H1 (cell line): ENCODE results near the gene ASB7. TPM values are rescaled to one million over a fixed set of nuclear protein-coding genes. Genes with fewer than 3 reads are reported as not detected.

Experiments
- CTCF ChIA-PET: fragments of 300-600 bp; sonication (Branson Sonifier 250); formaldehyde crosslinking; loops from one replicate; lab custom pipeline; 2021; ENCODE audit not compliant: partially characterized antibody; lab: Charles Lee
- POLR2A ChIA-PET: fragments of 300-600 bp; sonication (Branson Sonifier 250); formaldehyde crosslinking; loops from one replicate; lab custom pipeline; 2021; ENCODE audit warnings: inconsistent platforms; ENCODE audit not compliant: partially characterized antibody; lab: Charles Lee
- DNase-seq, 2 experiments: peaks; one replicate each; pipeline versions ENCODE4 v3.0.0 to v3.0.0-alpha.2; 2010 to 2022; ENCODE audit warnings: low spot score in 2 of 2, low read depth in 1 of 2, mixed read lengths in 1 of 2
- FAIRE-seq: peaks from 2 replicates; lab custom pipeline; 2011; peaks lifted over from hg19 to GRCh38; lab: Jason Lieb, UNC
- H2AFZ ChIP-seq: 2 replicates; pipeline ENCODE4 v1.8.1; 2012; ENCODE audit warnings: low read length, inconsistent platforms
- H2AK5ac ChIP-seq: 2 replicates; pipeline ENCODE4 v1.6.1; 2013; ENCODE audit warnings: low read depth, low read length
- H2BK120ac ChIP-seq: replicated peaks from 2 replicates; pipeline ENCODE3; 2013; ENCODE audit warnings: low read depth, low read length, inconsistent platforms
- H2BK12ac ChIP-seq: 2 replicates; pipeline ENCODE4 v1.6.1; 2013; ENCODE audit warnings: low read depth, low read length
- H2BK15ac ChIP-seq: 2 replicates; pipeline ENCODE4 v1.6.1; 2013; ENCODE audit warnings: low read length
- H2BK20ac ChIP-seq: 2 replicates; pipeline ENCODE4 v1.6.1; 2013; ENCODE audit warnings: low read length
- H2BK5ac ChIP-seq: 2 replicates; pipeline ENCODE4 v1.6.1; 2013; ENCODE audit warnings: low read depth, low read length
- H3K14ac ChIP-seq: 2 replicates; pipeline ENCODE4 v1.6.1; 2013; ENCODE audit warnings: inconsistent platforms; ENCODE audit not compliant: insufficient read length
- H3K18ac ChIP-seq: 2 replicates; pipeline ENCODE4 v1.6.1; 2013; ENCODE audit warnings: low read length; ENCODE audit errors: extremely low read depth
- H3K23ac ChIP-seq: 2 replicates; pipeline ENCODE4 v1.6.1; 2013; ENCODE audit warnings: inconsistent platforms; ENCODE audit not compliant: insufficient read length
- H3K23me2 ChIP-seq: 2 replicates; pipeline ENCODE4 v1.6.1; 2013; ENCODE audit warnings: low read depth, low read length
- H3K27ac ChIP-seq: 2 replicates; pipeline ENCODE4 v1.6.1; 2011; ENCODE audit warnings: low read depth, low read length, inconsistent platforms
- H3K27me3 ChIP-seq, 4 experiments: replicated peaks in 1 of 4; 1 replicate in 1 of 4; 2 replicates in 3 of 4; pipeline versions ENCODE4 v1.6.1 to v1.8.1; 2011 to 2013; ENCODE audit warnings: low read length in 3 of 4, mild to moderate bottlenecking in 3 of 4, inconsistent platforms in 2 of 4, mixed read lengths in 2 of 4, moderate library complexity in 1 of 4; ENCODE audit not compliant: control insufficient read depth in 3 of 4, insufficient read depth in 3 of 4; ENCODE audit errors: extremely low read depth in 1 of 4
- H3K36me3 ChIP-seq, 4 experiments: 2 replicates each; pipeline versions ENCODE4 v1.6.1 to v1.8.1; 2011 to 2013; ENCODE audit warnings: mild to moderate bottlenecking in 4 of 4, low read length in 3 of 4, moderate library complexity in 2 of 4, control low read depth in 1 of 4, inconsistent platforms in 1 of 4; ENCODE audit not compliant: insufficient read depth in 4 of 4, control insufficient read depth in 2 of 4
- H3K4ac ChIP-seq: replicated peaks from 2 replicates; pipeline ENCODE3; 2013; ENCODE audit warnings: low read length, low read depth, mixed read lengths, inconsistent platforms; ENCODE audit not compliant: insufficient read length
- H3K4me1 ChIP-seq, 4 experiments: replicated peaks in 1 of 4; 1 replicate in 1 of 4; 2 replicates in 3 of 4; pipeline versions ENCODE4 v1.6.1 to v1.8.1; 2011 to 2013; ENCODE audit warnings: low read length in 3 of 4, inconsistent platforms in 2 of 4, mixed read lengths in 1 of 4; ENCODE audit not compliant: insufficient read depth in 4 of 4, control insufficient read depth in 3 of 4
- H3K4me2 ChIP-seq, 2 experiments: 2 replicates each; pipeline versions ENCODE4 v1.6.1 to v1.8.1; 2011 to 2013; ENCODE audit warnings: low read depth in 2 of 2, low read length in 2 of 2, control low read depth in 1 of 2, inconsistent platforms in 1 of 2, mild to moderate bottlenecking in 1 of 2; ENCODE audit not compliant: insufficient read depth in 1 of 2
- H3K4me3 ChIP-seq, 4 experiments: fragments of 200-600, 300-600 bp in 1 of 4; sonication (generic), shearing (Covaris generic), sonication (Bioruptor Twin) in 1 of 4; 2 replicates each; pipeline versions ENCODE4 v1.5.1 to v1.8.1; 2011 to 2016; ENCODE audit warnings: low read length in 4 of 4, low read depth in 3 of 4, control low read depth in 2 of 4, inconsistent platforms in 2 of 4, mild to moderate bottlenecking in 2 of 4, mixed read lengths in 1 of 4, moderate library complexity in 1 of 4; ENCODE audit not compliant: insufficient read depth in 2 of 4; ENCODE audit errors: extremely low read depth in 1 of 4
- H3K56ac ChIP-seq: replicated peaks from 2 replicates; pipeline ENCODE3; 2013; ENCODE audit warnings: low read depth, mild to moderate bottlenecking, mixed read lengths, low read length, inconsistent platforms; ENCODE audit not compliant: insufficient read length
- H3K79me1 ChIP-seq: 2 replicates; pipeline ENCODE4 v1.6.1; 2013; ENCODE audit warnings: low read depth, low read length, control low read depth
- H3K79me2 ChIP-seq, 2 experiments: 2 replicates each; pipeline versions ENCODE4 v1.6.1 to v1.8.1; 2012 to 2013; ENCODE audit warnings: low read length in 2 of 2, mild to moderate bottlenecking in 2 of 2, inconsistent platforms in 1 of 2; ENCODE audit not compliant: insufficient read depth in 2 of 2, control insufficient read depth in 1 of 2
- H3K9ac ChIP-seq, 4 experiments: replicated peaks in 1 of 4; 1 replicate in 1 of 4; 2 replicates in 3 of 4; pipeline versions ENCODE4 v1.6.1 to v1.8.1; 2011 to 2013; ENCODE audit warnings: low read depth in 3 of 4, low read length in 3 of 4, control low read depth in 2 of 4, mild to moderate bottlenecking in 2 of 4, moderate library complexity in 2 of 4, inconsistent platforms in 1 of 4; ENCODE audit errors: extremely low read depth in 1 of 4
- H3K9me3 ChIP-seq, 2 experiments: 2 replicates each; pipeline versions ENCODE4 v1.6.1 to v1.8.1; 2012 to 2013; ENCODE audit warnings: mild to moderate bottlenecking in 2 of 2, moderate library complexity in 2 of 2, control low read depth in 1 of 2, inconsistent platforms in 1 of 2, low read depth in 1 of 2, low read length in 1 of 2, mixed read lengths in 1 of 2; ENCODE audit not compliant: insufficient read depth in 2 of 2
- H4K20me1 ChIP-seq, 2 experiments: replicated peaks in 1 of 2; 2 replicates each; pipeline versions ENCODE3 to v1.8.1; 2011 to 2013; ENCODE audit warnings: inconsistent platforms in 2 of 2, low read length in 2 of 2, mild to moderate bottlenecking in 1 of 2; ENCODE audit not compliant: insufficient read depth in 2 of 2, control insufficient read depth in 1 of 2
- H4K5ac ChIP-seq: 2 replicates; pipeline ENCODE4 v1.6.1; 2013; ENCODE audit warnings: low read length, low read depth, mixed read lengths, inconsistent platforms; ENCODE audit not compliant: insufficient read length
- H4K8ac ChIP-seq: 2 replicates; pipeline ENCODE4 v1.8.0; 2013; ENCODE audit warnings: mild to moderate bottlenecking, moderate library complexity, low read length, inconsistent platforms; ENCODE audit not compliant: insufficient read depth; ENCODE audit errors: extremely low read depth
- H4K91ac ChIP-seq: replicated peaks from 2 replicates; pipeline ENCODE3; 2013; ENCODE audit warnings: low read length, mixed read lengths, inconsistent platforms; ENCODE audit not compliant: insufficient read length
- ASH2L ChIP-seq: fragments of 200-600, 300-600 bp; sonication (generic); IDR thresholded peaks from one replicate; pipeline ENCODE4 v1.7.1; 2017; ENCODE audit warnings: low read length
- BACH1 ChIP-seq: IDR thresholded peaks from 2 replicates; pipeline ENCODE4 v1.6.1; 2012; ENCODE audit warnings: low read length, improper control_type of control experiment
- BRCA1 ChIP-seq: IDR thresholded peaks from 2 replicates; pipeline ENCODE4 v1.6.1; 2012; ENCODE audit warnings: low read depth, low read length, improper control_type of control experiment
- FOSL1 ChIP-seq: IDR thresholded peaks from 2 replicates; pipeline ENCODE4 v1.6.1; 2011; ENCODE audit warnings: mild to moderate bottlenecking, low read depth, low read length, moderate library complexity; ENCODE audit not compliant: insufficient read depth
- HDAC6 ChIP-seq: IDR thresholded peaks from one replicate; pipeline ENCODE4 v1.7.1; 2012; ENCODE audit warnings: low read depth, mild to moderate bottlenecking, inconsistent platforms, low read length, moderate library complexity
- MAFK ChIP-seq: IDR thresholded peaks from 2 replicates; pipeline ENCODE4 v1.6.1; 2012; ENCODE audit warnings: low read depth, mild to moderate bottlenecking, improper control_type of control experiment, low read length
- POLR2A ChIP-seq, 2 experiments: IDR thresholded peaks; 1 replicate in 1 of 2; 2 replicates in 1 of 2; pipeline ENCODE4 v1.6.1; 2011; ENCODE audit warnings: low read depth in 2 of 2, low read length in 2 of 2, mild to moderate bottlenecking in 2 of 2; ENCODE audit errors: control extremely low read depth in 1 of 2
- RAD21 ChIP-seq, 2 experiments: IDR thresholded peaks in 1 of 2; conservative IDR thresholded peaks in 1 of 2; 2 replicates each; pipeline ENCODE4 v1.6.1; 2011; ENCODE audit warnings: low read depth in 2 of 2, low read length in 2 of 2, improper control_type of control experiment in 1 of 2, inconsistent platforms in 1 of 2, mild to moderate bottlenecking in 1 of 2, moderate library complexity in 1 of 2
- RBBP5 ChIP-seq: IDR thresholded peaks from 2 replicates; pipeline ENCODE4 v1.7.1; 2012; ENCODE audit warnings: low read depth, mild to moderate bottlenecking, inconsistent platforms, low read length, moderate library complexity, borderline replicate concordance
- RNF2 ChIP-seq: fragments of 200-900, 300-1000 bp; sonication (generic); IDR thresholded peaks from 2 replicates; pipeline ENCODE4 v1.7.1; 2016; ENCODE audit warnings: borderline replicate concordance, low read depth, mild to moderate bottlenecking, antibody characterized with exemption, low read length; ENCODE audit not compliant: poor library complexity, severe bottlenecking; ENCODE audit errors: missing control alignments
- SIX5 ChIP-seq: IDR thresholded peaks from 2 replicates; pipeline ENCODE4 v1.6.1; 2011; ENCODE audit warnings: mild to moderate bottlenecking, low read depth, low read length
- SP2 ChIP-seq: IDR thresholded peaks from 2 replicates; pipeline ENCODE4 v1.6.1; 2012; ENCODE audit warnings: mild to moderate bottlenecking, low read length, inconsistent platforms
- SRF ChIP-seq: IDR thresholded peaks from 2 replicates; pipeline ENCODE4 v1.6.1; 2011; ENCODE audit warnings: mild to moderate bottlenecking, low read depth, low read length, moderate library complexity
- TAF7 ChIP-seq: optimal IDR thresholded peaks from 2 replicates; pipeline ENCODE3; 2011; ENCODE audit warnings: low read depth, mild to moderate bottlenecking, inconsistent platforms, low read length, moderate library complexity, borderline replicate concordance
- TCF12 ChIP-seq: IDR thresholded peaks from 2 replicates; pipeline ENCODE4 v1.6.1; 2011; ENCODE audit warnings: low read depth, mild to moderate bottlenecking, low read length
- TEAD4 ChIP-seq: IDR thresholded peaks from 2 replicates; pipeline ENCODE4 v1.6.1; 2012; ENCODE audit warnings: low read depth, low read length, inconsistent platforms, mixed read lengths
- WGBS, 2 experiments: shearing (Covaris generic) in 1 of 2; methylation state at CpG; one replicate each; pipeline versions ENCODE4 v1.1.6 to v1.1.7; 2013 to 2015; ENCODE audit warnings: low lambda C conversion rate in 2 of 2, mixed read lengths in 2 of 2, inconsistent platforms in 1 of 2, low coverage in 1 of 2, missing lambda C conversion rate in 1 of 2; ENCODE audit not compliant: insufficient replicate concordance in 2 of 2, insufficient coverage in 1 of 2, insufficient read length in 1 of 2; ENCODE audit errors: extremely low coverage in 1 of 2, missing lambda C conversion rate in 1 of 2; 5-methylcytosine and 5-hydroxymethylcytosine counted together
- polyA plus RNA-seq, 7 experiments: library from polyadenylated mRNA; depleted of rRNA in 3 of 7; stranded (reverse) in 5 of 7; unstranded in 2 of 7; fragments of >200 nt in 5 of 7; fragments of 200-250 nt in 2 of 7; gene quantifications; 1 replicate in 5 of 7; 2 replicates in 1 of 7; 4 replicates in 1 of 7; pipeline versions ENCODE4 v1.2.1 to v1.2.3, GENCODE V29; 2011 to 2013; ENCODE audit warnings: missing spikeins in 2 of 7, mixed read lengths in 2 of 7
- total RNA-seq: library from RNA; stranded (reverse); fragmentation: NEBNext Ultra II Directional; extraction: Animal tissue kit (Norgen Biotek cat#: 25700); gene quantifications from 2 replicates; pipeline ENCODE4 v1.2.1, GENCODE V29; 2021

The ASB7 gene
- total and polyA plus RNA-seq, 2 of the 8 experiments (the other 6 are each of a cell fraction or from before 2014, with no cell fraction given) = 5.2 to 12.8 TPM

- no peaks in the 10 kb centered on the region for H3K9me3 ChIP-seq
- no peak overlapping the region for H3K23ac ChIP-seq
- no peak overlapping the region; the same call in 1 of the 2 replicates for H4K8ac ChIP-seq
- no peak overlapping the region for H3K14ac ChIP-seq
- no peaks in the 10 kb centered on the region for H3K36me3 ChIP-seq
- no peak overlapping the region for H3K18ac ChIP-seq
- no peaks in the 10 kb centered on the region for H4K20me1 ChIP-seq
- H3K79me2 ChIP-seq = no peaks in the 10 kb centered on the region
- no peak overlapping the region for H2AFZ ChIP-seq
- POLR2A ChIA-PET = no interaction called here
- H3K4me2 ChIP-seq = no peak overlapping the region
- H3K27me3 ChIP-seq = no peaks in the 10 kb centered on the region
- H3K27ac ChIP-seq = no peak overlapping the region
- no peaks in the 10 kb centered on the region for H3K23me2 ChIP-seq
- no peak overlapping the region for H2BK15ac ChIP-seq
- no peak overlapping the region for H3K4ac ChIP-seq
- no peak overlapping the region for H2BK120ac ChIP-seq
- CTCF ChIA-PET = interaction anchor here (1.3 kb wide), 1 partner anchor 18 kb away, joined by 3 read pairs; no protein-coding TSS in a partner anchor
- no peak overlapping the region for H2BK12ac ChIP-seq
- no peak for FAIRE-seq
- H3K56ac ChIP-seq = no peak overlapping the region
- H3K4me1 ChIP-seq = no peaks in the 10 kb centered on the region
- no peak overlapping the region for H2BK20ac ChIP-seq
- no peak overlapping the region for H2AK5ac ChIP-seq
- H4K91ac ChIP-seq = no peak overlapping the region
- H2BK5ac ChIP-seq = no peak overlapping the region
- H4K5ac ChIP-seq = no peak overlapping the region
- no peak for DNase-seq
- H3K79me1 ChIP-seq = no peaks in the 10 kb centered on the region; the same call in 1 of the 2 replicates
- H3K9ac ChIP-seq = no peak overlapping the region
- H3K4me3 ChIP-seq = no peak overlapping the region
- WGBS, 2 experiments = 90% methylated on average over 6 of the region's 7 CpGs; no CpG with 5 or more reads in 1 of the 2 experiments
- TF ChIP-seq BRCA1 = no peak
- TF ChIP-seq SIX5 = no peak
- no peak for TF ChIP-seq TAF7
- no peak for TF ChIP-seq FOSL1
- no peak for TF ChIP-seq TEAD4
- TF ChIP-seq RBBP5 = no peak
- TF ChIP-seq MAFK = no peak
- no peak for TF ChIP-seq SP2
- no peak for TF ChIP-seq RNF2
- no peak for TF ChIP-seq SRF
- TF ChIP-seq RAD21 (IDR thresholded peaks at IDR 0.05 in 1 of 2, conservative IDR thresholded peaks at IDR 0.05 in 1 of 2; ENCODE audit: low read depth in 2 of 2, low read length in 2 of 2) = no peak
- no peak for TF ChIP-seq BACH1
- no peak for TF ChIP-seq TCF12
- no peak for TF ChIP-seq ASH2L
- TF ChIP-seq HDAC6 = no peak
- no peak for TF ChIP-seq POLR2A (IDR thresholded peaks at IDR 0.05; ENCODE audit: control extremely low read depth in 1 of 2, low read depth in 2 of 2, low read length in 2 of 2)
Measured at GRCh38 chr15:100668348-100668745, 66.0 kb downstream of the ASB7 start.
